ENCODE data around the gene PPP1R12A. TPM values are rescaled to one million over a fixed set of nuclear protein-coding genes. Genes with fewer than 3 reads are reported as not detected.

Gene PPP1R12A
- total RNA-seq, 1 experiment from 2014 or later: 69.9 TPM

DNA sequence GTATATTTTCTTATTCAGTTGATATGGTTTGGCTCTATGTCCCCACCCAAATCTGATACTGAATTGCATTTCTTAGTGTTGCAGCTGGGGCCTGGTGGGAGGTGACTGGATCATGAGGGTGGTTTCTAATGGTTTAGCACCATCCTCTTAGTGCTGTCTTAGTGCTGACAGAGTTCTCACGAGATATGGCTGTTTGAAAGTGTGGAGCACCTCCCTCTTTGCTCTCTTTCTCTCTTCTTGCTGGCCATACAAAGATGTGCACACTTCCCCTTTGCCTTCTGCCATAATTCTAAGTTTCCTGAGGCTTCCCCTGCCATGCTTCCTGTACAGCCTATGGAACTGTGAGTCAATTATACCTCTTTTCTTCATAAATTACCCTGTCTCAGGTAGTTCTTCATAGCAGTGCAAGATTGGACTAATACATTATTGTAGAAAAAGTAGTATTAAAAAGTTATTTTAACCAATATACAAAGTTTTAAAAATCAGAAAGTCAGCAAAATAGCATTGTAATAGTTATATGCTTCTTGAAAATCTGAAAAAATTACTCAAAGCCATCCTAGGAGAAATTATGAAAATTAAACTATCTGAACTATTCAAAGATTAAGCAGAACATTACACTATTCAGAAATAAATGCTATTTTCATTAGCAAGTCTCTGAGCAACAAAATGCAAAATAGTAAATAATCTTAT lies 84.1 kb downstream of the PPP1R12A start:
- no peak for TF ChIP-seq EZH2 (IDR thresholded peaks at IDR 0.05; ENCODE audit: low read depth)
- TF ChIP-seq, protein P1, sequence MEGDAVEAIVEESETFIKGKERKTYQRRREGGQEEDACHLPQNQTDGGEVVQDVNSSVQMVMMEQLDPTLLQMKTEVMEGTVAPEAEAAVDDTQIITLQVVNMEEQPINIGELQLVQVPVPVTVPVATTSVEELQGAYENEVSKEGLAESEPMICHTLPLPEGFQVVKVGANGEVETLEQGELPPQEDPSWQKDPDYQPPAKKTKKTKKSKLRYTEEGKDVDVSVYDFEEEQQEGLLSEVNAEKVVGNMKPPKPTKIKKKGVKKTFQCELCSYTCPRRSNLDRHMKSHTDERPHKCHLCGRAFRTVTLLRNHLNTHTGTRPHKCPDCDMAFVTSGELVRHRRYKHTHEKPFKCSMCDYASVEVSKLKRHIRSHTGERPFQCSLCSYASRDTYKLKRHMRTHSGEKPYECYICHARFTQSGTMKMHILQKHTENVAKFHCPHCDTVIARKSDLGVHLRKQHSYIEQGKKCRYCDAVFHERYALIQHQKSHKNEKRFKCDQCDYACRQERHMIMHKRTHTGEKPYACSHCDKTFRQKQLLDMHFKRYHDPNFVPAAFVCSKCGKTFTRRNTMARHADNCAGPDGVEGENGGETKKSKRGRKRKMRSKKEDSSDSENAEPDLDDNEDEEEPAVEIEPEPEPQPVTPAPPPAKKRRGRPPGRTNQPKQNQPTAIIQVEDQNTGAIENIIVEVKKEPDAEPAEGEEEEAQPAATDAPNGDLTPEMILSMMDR (conservative IDR thresholded peaks at IDR 0.05): no peak
- Histone ChIP-seq H4K20me1 (ENCODE audit: insufficient read depth) (peaks cover 3% of the 10 kb centered on the region; the same call in 1 of the 2 replicates), H3K4me3 (no peak overlapping the region), H3K36me3 (ENCODE audit: low read depth) (0 out of 2 replicates have a peak, but pooled peaks cover 5% of the 10 kb centered on the region), H3K4me2 (no peak overlapping the region), H3K9me2 (ENCODE audit: insufficient read depth) (no peaks in the 10 kb centered on the region), H3K27ac (no peak overlapping the region), H3K4me1 (replicated peaks; ENCODE audit: insufficient read depth) (no peaks in the 10 kb centered on the region), H3K27me3 (ENCODE audit: insufficient read depth, low read depth) (no peaks in the 10 kb centered on the region), H3F3A (ENCODE audit: insufficient read depth, low read depth) (no peaks in the 10 kb centered on the region; the same call in 1 of the 2 replicates), H3K9me3 (ENCODE audit: insufficient read depth, low read depth) (peaks cover 8% of the 10 kb centered on the region; the same call in 1 of the 2 replicates), H3K79me2 (ENCODE audit: low read depth) (peaks cover 59% of the 10 kb centered on the region), H2AFZ (no peak overlapping the region)
- POLR2A ChIA-PET (ENCODE audit: unreplicated experiment): no interaction called here
- CTCF ChIA-PET: interaction anchor here (0.5 kb wide), 1 partner anchor 352 kb away, joined by 5 read pairs; no protein-coding TSS in a partner anchor
- DNase-seq: no peak
- no TSS peak for BruUV-seq (replicated peaks)
- intact Hi-C loops (cut with micrococcal nuclease; ENCODE audit: unreplicated experiment): loop anchor here (5.0 kb wide), 1 partner anchor 532 kb away; no protein-coding TSS in a partner anchor

DNA sequence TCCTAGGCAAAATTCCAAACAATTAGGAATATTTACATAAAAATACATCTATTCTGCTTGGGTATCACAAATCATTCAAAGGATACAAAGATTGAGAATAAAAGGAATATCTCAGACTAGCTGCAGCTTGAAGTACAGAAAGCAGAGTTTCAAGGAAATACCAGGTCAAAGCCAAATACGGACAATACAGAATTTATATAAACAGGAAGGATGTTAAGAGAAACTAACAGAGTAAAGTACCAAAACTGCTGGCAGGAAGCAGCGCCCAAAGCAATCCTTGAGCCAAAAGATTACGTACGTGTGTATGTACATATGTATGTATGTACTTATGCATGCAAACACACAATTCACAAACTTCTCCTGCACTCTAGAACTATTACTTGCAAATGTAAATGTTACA lies 86.6 kb downstream of the PPP1R12A start:
- no peak overlapping the region for H3K27ac ChIP-seq

DNA sequence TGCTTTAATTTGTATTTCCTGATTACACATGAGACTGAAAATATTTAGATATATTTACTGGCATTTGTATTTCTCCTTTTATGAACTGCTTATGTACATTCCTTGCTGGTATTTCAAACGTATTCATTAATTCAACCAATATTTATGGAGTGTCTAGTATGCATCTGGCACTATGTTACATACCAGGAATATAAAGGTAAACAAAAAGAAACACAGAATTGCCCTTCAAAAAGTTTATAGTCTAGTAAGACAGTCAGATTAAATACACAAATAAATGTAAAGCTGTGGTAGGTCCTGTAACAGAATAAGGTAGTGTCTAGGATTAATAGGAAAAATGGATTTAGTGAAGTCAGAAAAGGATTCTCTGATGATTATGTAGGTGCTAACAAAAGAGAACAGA lies 87.5 kb downstream of the PPP1R12A start:
- Histone ChIP-seq H4K20me1 (ENCODE audit: insufficient read depth) (no peaks in the 10 kb centered on the region), H3F3A (ENCODE audit: insufficient read depth, low read depth) (peaks cover 8% of the 10 kb centered on the region), H3K4me1 (replicated peaks; ENCODE audit: insufficient read depth) (peaks cover 16% of the 10 kb centered on the region), H3K4me3 (no peak overlapping the region), H3K9me3 (ENCODE audit: insufficient read depth, low read depth) (peaks cover 5% of the 10 kb centered on the region; the same call in 1 of the 2 replicates), H2AFZ (no peak overlapping the region), H3K27ac (no peak overlapping the region), H3K4me2 (no peak overlapping the region), H3K79me2 (ENCODE audit: low read depth) (peaks cover 40% of the 10 kb centered on the region), H3K36me3 (ENCODE audit: low read depth) (peaks cover 18% of the 10 kb centered on the region), H3K9me2 (ENCODE audit: insufficient read depth) (no peaks in the 10 kb centered on the region), H3K27me3 (ENCODE audit: insufficient read depth, low read depth) (no peaks in the 10 kb centered on the region)
- ChIA-PET CTCF (no interaction called here), POLR2A (ENCODE audit: unreplicated experiment) (no interaction called here)
- BruUV-seq (replicated peaks): no TSS peak
- TF ChIP-seq, protein P1 (conservative IDR thresholded peaks at IDR 0.05): no peak
- TF ChIP-seq EZH2 (IDR thresholded peaks at IDR 0.05; ENCODE audit: low read depth): no peak
- DNase-seq: no peak
- intact Hi-C loops (cut with micrococcal nuclease; ENCODE audit: unreplicated experiment): no loop called here

More for the DNA sequence above, 86.6 kb downstream of the PPP1R12A start:
- Histone ChIP-seq H3K4me2 (no peak overlapping the region), H3K79me2 (ENCODE audit: low read depth) (peaks cover 45% of the 10 kb centered on the region), H4K20me1 (ENCODE audit: insufficient read depth) (no peaks in the 10 kb centered on the region), H3K9me3 (ENCODE audit: insufficient read depth, low read depth) (peaks cover 5% of the 10 kb centered on the region; the same call in 1 of the 2 replicates), H3F3A (ENCODE audit: insufficient read depth, low read depth) (peaks cover 8% of the 10 kb centered on the region), H3K9me2 (ENCODE audit: insufficient read depth) (no peaks in the 10 kb centered on the region), H3K27me3 (ENCODE audit: insufficient read depth, low read depth) (no peaks in the 10 kb centered on the region), H3K4me1 (replicated peaks; ENCODE audit: insufficient read depth) (peaks cover 16% of the 10 kb centered on the region), H3K4me3 (no peak overlapping the region), H2AFZ (no peak overlapping the region), H3K36me3 (ENCODE audit: low read depth) (peaks cover 18% of the 10 kb centered on the region)
- no TSS peak for BruUV-seq (replicated peaks)
- ChIA-PET CTCF (no interaction called here), POLR2A (ENCODE audit: unreplicated experiment) (no interaction called here)
- no peak for TF ChIP-seq EZH2 (IDR thresholded peaks at IDR 0.05; ENCODE audit: low read depth)
- TF ChIP-seq, protein P1 (conservative IDR thresholded peaks at IDR 0.05): no peak
- no peak for DNase-seq
- intact Hi-C loops (cut with micrococcal nuclease; ENCODE audit: unreplicated experiment): no loop called here

Measured in PC-9 (cell line).